K562 (cell line): Measurements from ENCODE around the gene DISC1. TPM values are rescaled to one million over a fixed set of nuclear protein-coding genes. Genes with fewer than 3 reads are reported as not detected.

Source experiments
- BCOR ChIP-seq: fragments of 450-650 bp; IDR thresholded peaks from 2 replicates; pipeline ENCODE4 v1.6.1; 2016
- DACH1 ChIP-seq: fragments of 450-650 bp; IDR thresholded peaks from 2 replicates; pipeline ENCODE4 v1.6.1; 2018; ENCODE audit not compliant: partially characterized antibody
- NEUROD1 ChIP-seq: fragments of 150-350 bp; IDR thresholded peaks from 2 replicates; pipeline ENCODE4 v1.6.1; 2014; ENCODE audit warnings: borderline replicate concordance, low read length, low read depth; ENCODE audit not compliant: partially characterized antibody
- ZFP36 ChIP-seq: fragments of 150-350 bp; IDR thresholded peaks from 2 replicates; pipeline ENCODE4 v1.6.1; 2018; ENCODE audit warnings: low read length, low read depth; ENCODE audit not compliant: partially characterized antibody
- ZNF318 ChIP-seq, 2 experiments: fragments of 450-650 bp; IDR thresholded peaks; 2 replicates each; pipeline ENCODE4 v1.6.1; 2016; ENCODE audit warnings: mild to moderate bottlenecking in 2 of 2, borderline replicate concordance in 1 of 2, low read depth in 1 of 2, moderate library complexity in 1 of 2
- polyA plus RNA-seq, 8 experiments: library from polyadenylated mRNA; depleted of rRNA in 4 of 8; stranded (reverse) in 5 of 8; unstranded in 3 of 8; fragments of >200 nt; fragmentation: Nextera tagmentation in 2 of 8; fragmentation: Illumina TruSeq in 1 of 8; extraction: Ambion mirVana in 2 of 8; extraction: Trizol in 1 of 8; gene quantifications; 2 replicates each; pipeline versions ENCODE4 v1.2.1 to v1.2.3, GENCODE V29; 2011 to 2014; ENCODE audit warnings: inconsistent platforms in 1 of 8, missing spikeins in 1 of 8
- total RNA-seq, 7 experiments: library from RNA; depleted of rRNA in 6 of 7; stranded (reverse); fragments of >200 nt in 6 of 7; fragmentation: Illumina TruSeq in 2 of 7; extraction: Trizol in 2 of 7; gene quantifications; 2 replicates each; pipeline versions ENCODE4 v1.2.1 to v1.2.3, GENCODE V29; 2011 to 2021; ENCODE audit warnings: low replicate concordance in 1 of 7
- TF ChIP-seq, protein P1 (sequence below), 2 experiments: IDR thresholded peaks in 1 of 2; conservative IDR thresholded peaks in 1 of 2; 2 replicates each; pipeline ENCODE4 v1.6.1; 2016; ENCODE audit warnings: low read depth in 2 of 2, mild to moderate bottlenecking in 1 of 2, missing compliant biosample characterization in 1 of 2, missing genetic modification characterization in 1 of 2, moderate library complexity in 1 of 2
- TF ChIP-seq, protein P2 (sequence below): sonication (generic); formaldehyde crosslinking; IDR thresholded peaks from 2 replicates; pipeline ENCODE4 v1.8.1; 2022; ENCODE audit warnings: missing genetic modification reagents
- TF ChIP-seq, protein P3 (sequence below): fragments of 450-650 bp; formaldehyde crosslinking; conservative IDR thresholded peaks from 2 replicates; pipeline ENCODE4 v1.4.0; 2022; ENCODE audit warnings: mild to moderate bottlenecking, missing genetic modification characterization

DISC1 gene
- total and polyA plus RNA-seq, 9 of the 15 experiments (the other 6 are each of a cell fraction or from before 2014, with no cell fraction given) = 0.01 to 0.11 (median 0.08) TPM; not detected in 1

DNA sequence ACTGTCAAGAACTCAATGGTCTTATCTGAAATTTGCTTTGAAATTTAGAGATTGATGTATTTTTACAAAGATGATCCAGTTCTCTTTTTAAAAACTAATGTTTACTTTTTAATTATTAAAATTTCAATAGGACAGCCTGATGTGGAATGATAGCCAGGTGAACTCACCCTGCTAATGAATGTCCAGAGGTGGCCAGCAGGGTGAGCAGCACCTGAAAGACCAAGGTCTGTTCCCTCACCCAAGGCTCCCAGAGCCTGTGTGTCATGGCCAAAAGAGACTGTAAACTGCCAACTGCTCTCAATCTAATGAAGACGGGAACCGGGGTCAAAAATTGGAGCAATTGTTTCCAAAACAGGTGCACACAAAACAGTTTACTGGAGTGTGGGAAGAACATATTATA, 340.4 kb downstream of the DISC1 start (continued):
- TF ChIP-seq DACH1 = no peak
- no peak for TF ChIP-seq BCOR
- TF ChIP-seq, protein P1, sequence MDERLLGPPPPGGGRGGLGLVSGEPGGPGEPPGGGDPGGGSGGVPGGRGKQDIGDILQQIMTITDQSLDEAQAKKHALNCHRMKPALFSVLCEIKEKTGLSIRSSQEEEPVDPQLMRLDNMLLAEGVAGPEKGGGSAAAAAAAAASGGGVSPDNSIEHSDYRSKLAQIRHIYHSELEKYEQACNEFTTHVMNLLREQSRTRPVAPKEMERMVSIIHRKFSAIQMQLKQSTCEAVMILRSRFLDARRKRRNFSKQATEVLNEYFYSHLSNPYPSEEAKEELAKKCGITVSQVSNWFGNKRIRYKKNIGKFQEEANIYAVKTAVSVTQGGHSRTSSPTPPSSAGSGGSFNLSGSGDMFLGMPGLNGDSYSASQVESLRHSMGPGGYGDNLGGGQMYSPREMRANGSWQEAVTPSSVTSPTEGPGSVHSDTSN (CRISPR knock-in tag; IDR thresholded peaks at IDR 0.05; ENCODE audit: low read depth) = no peak
- TF ChIP-seq, protein P1 (tag; conservative IDR thresholded peaks at IDR 0.05; ENCODE audit: low read depth) = no peak
- TF ChIP-seq, protein P2, sequence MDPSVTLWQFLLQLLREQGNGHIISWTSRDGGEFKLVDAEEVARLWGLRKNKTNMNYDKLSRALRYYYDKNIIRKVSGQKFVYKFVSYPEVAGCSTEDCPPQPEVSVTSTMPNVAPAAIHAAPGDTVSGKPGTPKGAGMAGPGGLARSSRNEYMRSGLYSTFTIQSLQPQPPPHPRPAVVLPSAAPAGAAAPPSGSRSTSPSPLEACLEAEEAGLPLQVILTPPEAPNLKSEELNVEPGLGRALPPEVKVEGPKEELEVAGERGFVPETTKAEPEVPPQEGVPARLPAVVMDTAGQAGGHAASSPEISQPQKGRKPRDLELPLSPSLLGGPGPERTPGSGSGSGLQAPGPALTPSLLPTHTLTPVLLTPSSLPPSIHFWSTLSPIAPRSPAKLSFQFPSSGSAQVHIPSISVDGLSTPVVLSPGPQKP = no peak
- no peak for TF ChIP-seq ZFP36
- no peak for TF ChIP-seq ZNF318 (IDR thresholded peaks at IDR 0.05; ENCODE audit: borderline replicate concordance in 1 of 2, low read depth in 1 of 2)
- TF ChIP-seq, protein P3, sequence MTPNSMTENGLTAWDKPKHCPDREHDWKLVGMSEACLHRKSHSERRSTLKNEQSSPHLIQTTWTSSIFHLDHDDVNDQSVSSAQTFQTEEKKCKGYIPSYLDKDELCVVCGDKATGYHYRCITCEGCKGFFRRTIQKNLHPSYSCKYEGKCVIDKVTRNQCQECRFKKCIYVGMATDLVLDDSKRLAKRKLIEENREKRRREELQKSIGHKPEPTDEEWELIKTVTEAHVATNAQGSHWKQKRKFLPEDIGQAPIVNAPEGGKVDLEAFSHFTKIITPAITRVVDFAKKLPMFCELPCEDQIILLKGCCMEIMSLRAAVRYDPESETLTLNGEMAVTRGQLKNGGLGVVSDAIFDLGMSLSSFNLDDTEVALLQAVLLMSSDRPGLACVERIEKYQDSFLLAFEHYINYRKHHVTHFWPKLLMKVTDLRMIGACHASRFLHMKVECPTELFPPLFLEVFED (CRISPR knock-in tag) = no peak
- TF ChIP-seq NEUROD1 = no peak
